ENCODE measurements around the gene RABAC1.
A peak's percentile ranks its signal among the peaks of the same experiment; 100 is the strongest.

The RABAC1 gene

GRCh38 chr19:41932259-41932719, 26.8 kb downstream of the RABAC1 start:
- Histone ChIP-seq H3K9ac (peak overlapping the region in 1 of 11 experiments; percentile 12; a peak in 1 of 22 replicates), H3K27me3 (peaks cover 54 to 70% (median 60%) of the 10 kb centered on the region in 11 experiments), H3K4me3 (no peak overlapping the region), H3K9me3 (replicated peaks in 1 of 11) (no peaks in the 10 kb centered on the region), H4K20me1 (peaks cover 0 to 4% (median under 1%) of the 10 kb centered on the region in 11 experiments; a peak in 7 of 22 replicates), H3K27ac (no peak overlapping the region), H3K4me1 (peaks cover 48 to 76% (median 66%) of the 10 kb centered on the region in 10 experiments), H3K4me2 (peak overlapping the region; percentile 52 to 97 (median 70)), H3K36me3 (no peaks in the 10 kb centered on the region)
- TF ChIP-seq Cebpa-rat (IDR thresholded peaks at IDR 0.05) = no peak

GRCh38 chr19:41930926-41931592, 28.1 kb downstream of the RABAC1 start:
- Histone ChIP-seq H3K4me3 (no peak overlapping the region), H3K27ac (no peak overlapping the region), H3K27me3 (peaks cover 54 to 70% (median 60%) of the 10 kb centered on the region in 11 experiments), H3K9ac (no peak overlapping the region), H3K4me2 (peak overlapping the region; percentile 18 to 97 (median 70); a peak in 20 of 22 replicates), H3K4me1 (peaks cover 47 to 75% (median 62%) of the 10 kb centered on the region in 10 experiments), H3K9me3 (replicated peaks in 1 of 11) (no peaks in the 10 kb centered on the region), H4K20me1 (peaks cover 0 to 17% (median 5%) of the 10 kb centered on the region in 11 experiments; a peak in 9 of 22 replicates), H3K36me3 (no peaks in the 10 kb centered on the region)
- no peak for TF ChIP-seq Cebpa-rat (IDR thresholded peaks at IDR 0.05)

DNA sequence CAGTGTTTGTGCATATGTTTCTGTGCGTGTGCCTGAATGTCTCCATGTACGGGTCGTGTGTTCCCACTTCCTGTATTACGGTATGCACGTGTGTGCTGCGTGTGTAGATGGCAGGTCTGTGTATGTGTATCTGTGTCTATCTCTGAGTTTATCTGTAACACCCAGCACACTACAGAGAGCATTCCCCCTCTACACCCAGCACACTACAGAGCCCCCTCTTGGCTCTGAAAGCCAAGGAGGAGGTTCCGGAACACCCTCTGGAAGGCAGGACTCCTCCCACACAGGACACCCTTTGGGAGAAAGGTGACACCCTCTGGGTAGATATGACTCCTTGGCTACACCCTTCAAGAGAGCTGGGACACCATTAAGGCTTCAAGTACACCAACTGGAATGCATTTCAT, 28.8 kb downstream of the RABAC1 start:
- no peaks in the 10 kb centered on the region for H3K36me3 ChIP-seq
- peaks cover 46 to 73% (median 62%) of the 10 kb centered on the region in 10 experiments for H3K4me1 ChIP-seq
- no peak for TF ChIP-seq Cebpa-rat (IDR thresholded peaks at IDR 0.05)
- peaks cover 57 to 71% (median 60%) of the 10 kb centered on the region in 11 experiments for H3K27me3 ChIP-seq
- H4K20me1 ChIP-seq = peaks cover 0 to 24% (median 5%) of the 10 kb centered on the region in 11 experiments; a peak in 9 of 22 replicates
- no peak overlapping the region for H3K9ac ChIP-seq
- H3K9me3 ChIP-seq (replicated peaks in 1 of 11) = no peaks in the 10 kb centered on the region
- H3K27ac ChIP-seq = no peak overlapping the region
- no peak overlapping the region for H3K4me3 ChIP-seq
- H3K4me2 ChIP-seq = peak overlapping the region in 9 of 11 experiments; percentile 10 to 97 (median 83); a peak in 15 of 22 replicates

DNA sequence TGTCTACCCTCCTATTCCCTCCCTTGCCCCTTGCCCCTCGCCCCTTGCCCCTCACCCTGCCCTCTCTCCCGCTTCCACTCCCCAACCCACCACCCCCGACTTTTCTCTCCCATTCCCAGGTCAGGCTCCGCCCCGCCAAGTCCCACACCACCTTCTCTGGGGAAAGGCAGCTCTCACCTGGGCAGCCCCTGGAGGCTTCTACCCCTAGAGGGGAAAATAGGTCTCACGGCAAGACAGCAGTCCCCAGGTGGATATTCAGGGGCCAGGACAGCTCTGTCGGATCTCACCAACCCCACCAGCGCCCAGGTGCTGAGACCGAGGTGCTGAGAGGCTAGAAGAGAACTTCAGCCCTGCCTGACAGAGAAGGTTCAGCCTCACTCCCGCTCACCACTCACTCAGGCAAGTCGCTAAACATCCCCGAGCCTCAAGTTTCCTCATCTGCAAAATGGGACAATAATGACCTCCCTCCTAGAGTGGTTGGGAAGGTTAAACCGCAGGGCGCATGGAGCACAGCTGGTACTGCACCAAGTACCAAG, 29.5 kb downstream of the RABAC1 start:
- Histone ChIP-seq H3K4me2 (peak overlapping the region in 10 of 11 experiments; percentile 83 to 99 (median 96); a peak in 19 of 22 replicates), H3K9ac (0 out of 22 replicates have a peak overlapping the region, but pooled peaks of 1 of the 11 experiments have one; percentile 73), H3K9me3 (replicated peaks in 1 of 11) (no peaks in the 10 kb centered on the region), H3K27me3 (peaks cover 60 to 73% (median 63%) of the 10 kb centered on the region in 11 experiments), H3K36me3 (no peaks in the 10 kb centered on the region), H4K20me1 (peaks cover 0 to 24% (median 5%) of the 10 kb centered on the region in 11 experiments; a peak in 10 of 22 replicates), H3K4me1 (peaks cover 39 to 67% (median 56%) of the 10 kb centered on the region in 10 experiments), H3K4me3 (no peak overlapping the region), H3K27ac (no peak overlapping the region)
- no peak for TF ChIP-seq Cebpa-rat (IDR thresholded peaks at IDR 0.05)

GRCh38 chr19:41928754-41929535, 30.2 kb downstream of the RABAC1 start:
- H3K27me3 ChIP-seq = peaks cover 67 to 80% (median 69%) of the 10 kb centered on the region in 11 experiments
- no peak overlapping the region for H3K27ac ChIP-seq
- no peaks in the 10 kb centered on the region for H3K36me3 ChIP-seq
- peak overlapping the region; percentile 54 to 75 (median 64) for H3K4me3 ChIP-seq
- H3K9ac ChIP-seq = peak overlapping the region in 9 of 11 experiments; percentile 51 to 73 (median 68); a peak in 16 of 22 replicates
- peak overlapping the region; percentile 83 to 99 (median 97) for H3K4me2 ChIP-seq
- H3K9me3 ChIP-seq (replicated peaks in 1 of 11) = no peaks in the 10 kb centered on the region
- H3K4me1 ChIP-seq = peaks cover 33 to 60% (median 49%) of the 10 kb centered on the region in 10 experiments
- TF ChIP-seq Cebpa-rat (IDR thresholded peaks at IDR 0.05) = no peak
- peaks cover 0 to 24% (median 5%) of the 10 kb centered on the region in 11 experiments; a peak in 10 of 22 replicates for H4K20me1 ChIP-seq

- no peaks in the 10 kb centered on the region for H3K9me3 ChIP-seq (replicated peaks in 1 of 11)
- no peaks in the 10 kb centered on the region for H3K36me3 ChIP-seq
- peak within 1 kb of the TSS; percentile 54 to 75 (median 64) for H3K4me3 ChIP-seq
- H3K9ac ChIP-seq = peak within 1 kb of the TSS; percentile 56 to 73 (median 69); a peak in 20 of 22 replicates
- peaks cover 68 to 82% (median 71%) of the 10 kb centered on the region in 11 experiments for H3K27me3 ChIP-seq
- H3K27ac ChIP-seq = no peak within 1 kb of the TSS
- peak within 1 kb of the TSS; percentile 83 to 99 (median 97) for H3K4me2 ChIP-seq
- peaks cover 26 to 54% (median 43%) of the 10 kb centered on the region in 10 experiments for H3K4me1 ChIP-seq
- TF ChIP-seq Cebpa-rat (IDR thresholded peaks at IDR 0.05) = no peak
- peaks cover 0 to 24% (median 5%) of the 10 kb centered on the region in 11 experiments; a peak in 10 of 22 replicates for H4K20me1 ChIP-seq
Observed at GRCh38 chr19:41928221-41928683, 30.9 kb downstream of the RABAC1 start, which contains the start of gene ERFL. TSS of gene ERFL (minus strand) at chr19:41928449. CDS start at chr19:41912919, 15,530 bp downstream.

DNA sequence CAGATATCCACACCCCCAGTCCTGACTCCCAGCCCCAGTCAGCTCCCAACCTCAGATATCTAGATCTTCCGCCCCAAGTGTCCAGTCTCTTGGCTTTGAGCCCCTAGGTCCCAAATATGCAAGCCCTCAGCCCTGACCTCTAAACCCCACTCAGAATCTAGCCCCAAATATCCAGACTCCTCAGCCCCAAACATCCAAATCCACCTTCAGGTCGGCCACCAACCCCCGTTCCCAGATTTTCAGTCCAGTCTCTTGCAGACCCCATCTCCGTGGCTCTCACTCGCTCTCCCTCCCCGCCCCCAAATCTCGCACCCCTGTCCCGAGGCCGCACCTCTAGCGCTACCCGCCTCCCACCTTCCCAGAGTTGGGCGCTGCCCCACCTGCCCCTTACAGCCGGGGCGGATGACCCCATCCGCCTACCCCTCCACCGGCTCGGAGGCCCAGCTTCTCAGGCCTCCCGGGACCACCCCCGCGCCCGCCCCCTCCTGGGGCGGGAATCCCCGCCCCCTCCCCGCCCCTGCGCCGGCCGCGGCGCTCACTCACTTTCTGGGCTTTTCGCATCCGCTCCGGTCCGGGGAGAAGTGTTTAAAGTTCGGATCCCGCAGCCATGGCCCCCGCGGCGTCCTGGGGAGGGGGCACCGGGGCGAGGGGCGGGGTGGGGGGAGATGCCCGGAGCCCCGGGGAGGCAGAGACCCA, 31.5 kb downstream of the RABAC1 start:
- H4K20me1 ChIP-seq = peaks cover 0 to 28% (median 5%) of the 10 kb centered on the region in 11 experiments; a peak in 11 of 22 replicates
- peak overlapping the region; percentile 83 to 99 (median 97) for H3K4me2 ChIP-seq
- H3K9ac ChIP-seq = peak overlapping the region in 9 of 11 experiments; percentile 56 to 73 (median 69); a peak in 11 of 22 replicates
- no peaks in the 10 kb centered on the region for H3K36me3 ChIP-seq
- peak overlapping the region; percentile 54 to 75 (median 64) for H3K4me3 ChIP-seq
- H3K4me1 ChIP-seq = peaks cover 22 to 49% (median 38%) of the 10 kb centered on the region in 10 experiments
- peaks cover 74 to 88% (median 77%) of the 10 kb centered on the region in 11 experiments for H3K27me3 ChIP-seq
- no peak for TF ChIP-seq Cebpa-rat (IDR thresholded peaks at IDR 0.05)
- H3K27ac ChIP-seq = no peak overlapping the region
- no peaks in the 10 kb centered on the region for H3K9me3 ChIP-seq (replicated peaks in 1 of 11)

Measured in BLaER1 treated with 17β-estradiol and CSF1 and Interleukin-3, amounts not matched to agents 10 nM and 100 nM (cell line).